ENCODE results near the gene DPP10. TPM values are rescaled to one million over a fixed set of nuclear protein-coding genes. Genes with fewer than 3 reads are reported as not detected.

The DPP10 gene
- total RNA-seq, 2 donors from 2014 or later: not detected

DNA sequence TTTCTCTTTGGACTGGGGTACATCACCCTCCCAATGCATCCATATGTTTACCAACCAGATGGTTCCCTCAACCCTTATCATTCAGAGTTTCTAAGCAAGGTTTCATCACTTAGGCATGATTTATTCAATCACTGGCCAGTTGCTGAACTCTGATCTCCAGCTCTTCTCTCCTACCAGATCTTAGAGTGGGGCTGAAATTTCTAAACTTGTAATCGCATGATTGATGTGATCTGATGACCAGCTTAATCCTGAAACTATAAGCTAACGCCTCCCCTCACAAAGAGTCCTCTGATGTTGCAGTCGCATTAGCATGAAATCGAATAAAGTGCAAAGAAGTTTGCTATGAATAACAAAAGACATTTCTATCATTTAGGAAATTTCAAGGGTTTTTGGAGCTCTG lies 1082.0 kb downstream of the DPP10 start:
- Histone ChIP-seq H3K4me1 (ENCODE audit: control insufficient read depth in 1 of 2, low read depth in 2 of 2) (no peaks in the 10 kb centered on the region), H3K27me3 (replicated peaks; ENCODE audit: insufficient read depth) (no peaks in the 10 kb centered on the region), H3K27ac (no peak overlapping the region), H3K36me3 (no peaks in the 10 kb centered on the region), H3K9me3 (no peaks in the 10 kb centered on the region), H3K4me3 (no peak overlapping the region)
- DNase-seq (ENCODE audit: low spot score) (no peak), ATAC-seq (ENCODE audit: insufficient number of reproducible peaks, low FRiP score, low read depth) (no peak)
- TF ChIP-seq, protein P1, sequence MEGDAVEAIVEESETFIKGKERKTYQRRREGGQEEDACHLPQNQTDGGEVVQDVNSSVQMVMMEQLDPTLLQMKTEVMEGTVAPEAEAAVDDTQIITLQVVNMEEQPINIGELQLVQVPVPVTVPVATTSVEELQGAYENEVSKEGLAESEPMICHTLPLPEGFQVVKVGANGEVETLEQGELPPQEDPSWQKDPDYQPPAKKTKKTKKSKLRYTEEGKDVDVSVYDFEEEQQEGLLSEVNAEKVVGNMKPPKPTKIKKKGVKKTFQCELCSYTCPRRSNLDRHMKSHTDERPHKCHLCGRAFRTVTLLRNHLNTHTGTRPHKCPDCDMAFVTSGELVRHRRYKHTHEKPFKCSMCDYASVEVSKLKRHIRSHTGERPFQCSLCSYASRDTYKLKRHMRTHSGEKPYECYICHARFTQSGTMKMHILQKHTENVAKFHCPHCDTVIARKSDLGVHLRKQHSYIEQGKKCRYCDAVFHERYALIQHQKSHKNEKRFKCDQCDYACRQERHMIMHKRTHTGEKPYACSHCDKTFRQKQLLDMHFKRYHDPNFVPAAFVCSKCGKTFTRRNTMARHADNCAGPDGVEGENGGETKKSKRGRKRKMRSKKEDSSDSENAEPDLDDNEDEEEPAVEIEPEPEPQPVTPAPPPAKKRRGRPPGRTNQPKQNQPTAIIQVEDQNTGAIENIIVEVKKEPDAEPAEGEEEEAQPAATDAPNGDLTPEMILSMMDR (IDR thresholded peaks at IDR 0.05): no peak

DNA sequence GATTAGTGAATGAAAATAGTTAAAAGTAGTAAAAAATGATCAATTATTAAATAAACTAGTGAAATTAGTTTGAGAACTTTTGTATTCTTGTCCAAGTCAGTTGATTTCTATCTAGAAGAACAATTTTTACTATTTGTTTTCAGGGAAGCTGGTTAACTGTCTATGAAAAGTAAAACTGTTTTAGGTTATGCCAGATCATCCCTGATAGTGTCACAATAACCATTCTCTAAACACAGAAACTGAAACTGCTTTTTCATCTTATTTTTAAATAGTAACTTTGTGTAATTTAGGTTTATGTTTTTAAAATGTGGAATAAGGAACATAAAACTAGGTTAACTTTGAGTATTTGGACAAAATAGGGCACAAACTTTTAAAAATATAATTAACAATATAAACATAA lies 1087.2 kb downstream of the DPP10 start:
- no peaks in the 10 kb centered on the region for H3K27me3 ChIP-seq (replicated peaks; ENCODE audit: insufficient read depth)
- H3K9me3 ChIP-seq: no peaks in the 10 kb centered on the region
- no peak for ATAC-seq (ENCODE audit: insufficient number of reproducible peaks, low FRiP score, low read depth)
- H3K27ac ChIP-seq: no peak overlapping the region
- no peaks in the 10 kb centered on the region for H3K36me3 ChIP-seq
- no peak for DNase-seq (ENCODE audit: low spot score)
- TF ChIP-seq, protein P1 (IDR thresholded peaks at IDR 0.05): no peak
- no peak overlapping the region for H3K4me3 ChIP-seq
- no peaks in the 10 kb centered on the region for H3K4me1 ChIP-seq (ENCODE audit: control insufficient read depth in 1 of 2, low read depth in 2 of 2)

DNA sequence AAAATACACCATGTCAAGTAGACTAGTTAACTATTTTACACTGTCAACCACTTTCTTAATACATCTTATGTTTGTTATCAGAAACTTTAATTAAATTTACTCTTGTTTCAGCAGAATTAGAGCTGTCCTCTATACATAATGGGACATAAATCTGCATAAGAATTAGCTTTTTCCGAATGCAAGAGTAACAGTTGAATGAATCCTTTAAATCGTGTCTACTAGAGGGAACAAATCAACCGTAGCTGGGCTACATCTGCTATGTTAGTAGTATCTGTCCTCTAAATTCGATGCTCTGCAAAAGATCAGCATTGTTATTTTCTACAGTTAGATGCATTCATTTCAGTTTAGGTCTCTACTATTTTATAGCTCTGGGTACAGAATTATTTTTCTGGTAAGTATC lies 1090.6 kb downstream of the DPP10 start:
- no peaks in the 10 kb centered on the region for H3K36me3 ChIP-seq
- no peak for ATAC-seq (ENCODE audit: insufficient number of reproducible peaks, low FRiP score, low read depth)
- no peak for DNase-seq (ENCODE audit: low spot score)
- H3K4me1 ChIP-seq (ENCODE audit: control insufficient read depth in 1 of 2, low read depth in 2 of 2): no peaks in the 10 kb centered on the region
- H3K4me3 ChIP-seq: no peak overlapping the region
- no peaks in the 10 kb centered on the region for H3K9me3 ChIP-seq
- H3K27me3 ChIP-seq (replicated peaks; ENCODE audit: insufficient read depth): no peaks in the 10 kb centered on the region
- TF ChIP-seq, protein P1 (IDR thresholded peaks at IDR 0.05): no peak
- no peak overlapping the region for H3K27ac ChIP-seq

DNA sequence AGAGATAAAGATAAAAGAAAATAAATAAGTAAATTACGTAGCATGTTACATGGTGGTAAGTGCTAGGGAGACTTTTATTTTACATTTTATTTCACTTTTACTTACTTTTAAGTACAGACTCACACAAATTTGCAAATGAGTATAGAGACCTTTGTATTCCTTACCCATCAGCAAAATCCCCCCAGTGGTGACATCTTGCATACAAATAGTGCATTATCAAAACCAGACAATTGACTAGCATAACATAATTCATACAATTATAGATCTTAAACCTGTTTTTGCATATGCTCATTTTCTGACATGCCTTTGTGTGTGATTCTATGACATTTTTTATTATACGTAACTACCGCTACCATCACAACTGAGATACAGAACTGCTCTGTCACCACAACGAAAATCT lies 1099.4 kb downstream of the DPP10 start:
- no peaks in the 10 kb centered on the region for H3K4me1 ChIP-seq (ENCODE audit: control insufficient read depth in 1 of 2, low read depth in 2 of 2)
- H3K36me3 ChIP-seq: no peaks in the 10 kb centered on the region
- H3K27ac ChIP-seq: no peak overlapping the region
- no peak overlapping the region for H3K4me3 ChIP-seq
- no peak for DNase-seq (ENCODE audit: low spot score)
- no peaks in the 10 kb centered on the region for H3K27me3 ChIP-seq (replicated peaks; ENCODE audit: insufficient read depth)
- no peak for ATAC-seq (ENCODE audit: insufficient number of reproducible peaks, low FRiP score, low read depth)
- TF ChIP-seq, protein P1 (IDR thresholded peaks at IDR 0.05): no peak
- no peaks in the 10 kb centered on the region for H3K9me3 ChIP-seq

DNA sequence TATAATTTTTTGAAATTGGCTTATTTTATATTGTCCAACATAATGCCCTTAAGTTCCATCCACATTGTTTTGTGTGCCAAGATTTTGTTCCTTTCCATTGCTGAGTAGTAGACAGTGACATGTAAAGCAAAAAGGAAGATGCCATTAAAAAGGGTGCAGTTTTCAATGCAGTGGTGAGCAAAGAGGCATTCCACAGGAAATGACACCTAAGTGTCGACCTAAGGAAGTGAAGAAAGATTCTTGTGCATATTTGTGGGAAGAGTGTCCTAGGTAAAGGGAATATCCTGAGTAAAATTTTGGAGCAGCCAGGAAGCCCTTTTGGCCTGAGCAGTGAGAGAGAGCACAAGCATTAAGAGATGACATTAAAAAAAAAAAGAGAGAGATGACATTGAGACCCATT lies 1099.9 kb downstream of the DPP10 start:
- Histone ChIP-seq H3K27ac (no peak overlapping the region), H3K36me3 (no peaks in the 10 kb centered on the region), H3K9me3 (no peaks in the 10 kb centered on the region), H3K4me1 (ENCODE audit: control insufficient read depth in 1 of 2, low read depth in 2 of 2) (no peaks in the 10 kb centered on the region), H3K4me3 (no peak overlapping the region), H3K27me3 (replicated peaks; ENCODE audit: insufficient read depth) (no peaks in the 10 kb centered on the region)
- no peak for DNase-seq (ENCODE audit: low spot score)
- no peak for ATAC-seq (ENCODE audit: insufficient number of reproducible peaks, low FRiP score, low read depth)
- TF ChIP-seq, protein P1 (IDR thresholded peaks at IDR 0.05): no peak
